T-cell (primary cell): Measurements from ENCODE around the gene CDKL1. TPM values are rescaled to one million over a fixed set of nuclear protein-coding genes. Genes with fewer than 3 reads are reported as not detected.

Experiments
- ATAC-seq, 4 experiments: fragments of 200-7000 bp in 3 of 4; fragments of 150-1000 bp in 1 of 4; cut with Tn5 transposase; replicated peaks in 1 of 4; 1 replicate in 3 of 4; 2 replicates in 1 of 4; pipeline ENCODE4 v1.10.0; 2021; ENCODE audit warnings: moderate library complexity in 3 of 4, mild to moderate bottlenecking in 2 of 4, moderate number of reproducible peaks in 1 of 4
- CTCF ChIA-PET, 2 donors: fragments of 300-600 bp; sonication (Branson Sonifier 250); formaldehyde crosslinking; loops; one replicate each; lab custom pipeline; 2022; ENCODE audit warnings: antibody characterized with exemption in 2 of 2; lab: Charles Lee
- POLR2A ChIA-PET, 2 donors: fragments of 300-600 bp; sonication (Branson Sonifier 250); formaldehyde crosslinking; loops; one replicate each; lab custom pipeline; 2022; ENCODE audit warnings: antibody characterized with exemption in 2 of 2; lab: Charles Lee
- DNase-seq, 35 experiments: peaks; one replicate each; pipeline versions ENCODE4 v3.0.0 to v3.0.0-alpha.2; 2013 to 2023
- H3K27ac ChIP-seq: one replicate; pipeline ENCODE4 v1.5.1; 2013; ENCODE audit warnings: low read length
- H3K27me3 ChIP-seq, 2 experiments: replicated peaks in 1 of 2; 1 replicate in 1 of 2; 2 replicates in 1 of 2; pipeline versions ENCODE4 v1.6.1 to v1.7.0; 2013; ENCODE audit warnings: low read length in 1 of 2, mixed read lengths in 1 of 2; ENCODE audit not compliant: control insufficient read depth in 2 of 2, insufficient read depth in 2 of 2; ENCODE audit errors: extremely low read depth in 1 of 2
- H3K36me3 ChIP-seq, 2 donors: 1 replicate in 1 of 2; 2 replicates in 1 of 2; pipeline versions ENCODE4 v1.6.1 to v1.7.0; 2013; ENCODE audit warnings: low read length in 1 of 2; ENCODE audit not compliant: control insufficient read depth in 2 of 2, insufficient read depth in 1 of 2; ENCODE audit errors: extremely low read depth in 1 of 2
- H3K4me1 ChIP-seq, 2 experiments: 1 replicate in 1 of 2; 2 replicates in 1 of 2; pipeline versions ENCODE4 v1.6.1 to v1.7.0; 2013; ENCODE audit warnings: low read length in 2 of 2, mixed read lengths in 1 of 2; ENCODE audit not compliant: insufficient read depth in 2 of 2, control insufficient read depth in 1 of 2; ENCODE audit errors: extremely low read depth in 1 of 2
- H3K4me3 ChIP-seq, 2 donors: 1 replicate in 1 of 2; 2 replicates in 1 of 2; pipeline versions ENCODE4 v1.5.1 to v1.7.0; 2013; ENCODE audit warnings: mild to moderate bottlenecking in 2 of 2, low read length in 1 of 2, moderate library complexity in 1 of 2; ENCODE audit not compliant: control insufficient read depth in 1 of 2; ENCODE audit errors: extremely low read depth in 1 of 2
- H3K9me3 ChIP-seq: 2 replicates; pipeline ENCODE4 v1.7.0; 2013
- H3K27ac Mint-ChIP-seq, 2 donors: one replicate each; pipeline ENCODE4 v1.8.0; 2020 to 2021; ENCODE audit warnings: mild to moderate bottlenecking in 2 of 2, mixed read lengths in 2 of 2
- H3K27me3 Mint-ChIP-seq, 2 donors: one replicate each; pipeline ENCODE4 v1.8.0; 2021 to 2022; ENCODE audit warnings: mixed read lengths in 2 of 2
- H3K36me3 Mint-ChIP-seq: one replicate; pipeline ENCODE4 v1.8.0; 2021; ENCODE audit warnings: mixed read lengths
- H3K4me1 Mint-ChIP-seq, 3 donors: one replicate each; pipeline ENCODE4 v1.8.0; 2020 to 2022; ENCODE audit warnings: mixed read lengths in 3 of 3, mild to moderate bottlenecking in 1 of 3
- H3K4me3 Mint-ChIP-seq, 3 donors: one replicate each; pipeline ENCODE4 v1.8.0; 2020 to 2022; ENCODE audit warnings: mild to moderate bottlenecking in 3 of 3, mixed read lengths in 3 of 3, moderate library complexity in 3 of 3
- H3K9me3 Mint-ChIP-seq, 3 donors: one replicate each; pipeline ENCODE4 v1.8.0; 2020 to 2022; ENCODE audit warnings: mixed read lengths in 3 of 3
- WGBS: methylation state at CpG from one replicate; pipeline ENCODE4 v1.1.5; 2013; ENCODE audit warnings: missing lambda C conversion rate; ENCODE audit not compliant: insufficient coverage; 5-methylcytosine and 5-hydroxymethylcytosine counted together
- total RNA-seq, 35 experiments: library from RNA in 6 of 35; stranded (reverse) in 6 of 35; fragments of 120-200 nt in 1 of 35; gene quantifications; one replicate each; pipeline versions ENCODE4 v1.2.1 to v1.2.4 and lab custom pipeline; 2013 to 2026

CDKL1 gene
- total RNA-seq, 5 donors from 2014 or later (not counting 1 experiment from before 2014, with no cell fraction given): 4.6 to 7.7 (median 5.8) TPM

DNA sequence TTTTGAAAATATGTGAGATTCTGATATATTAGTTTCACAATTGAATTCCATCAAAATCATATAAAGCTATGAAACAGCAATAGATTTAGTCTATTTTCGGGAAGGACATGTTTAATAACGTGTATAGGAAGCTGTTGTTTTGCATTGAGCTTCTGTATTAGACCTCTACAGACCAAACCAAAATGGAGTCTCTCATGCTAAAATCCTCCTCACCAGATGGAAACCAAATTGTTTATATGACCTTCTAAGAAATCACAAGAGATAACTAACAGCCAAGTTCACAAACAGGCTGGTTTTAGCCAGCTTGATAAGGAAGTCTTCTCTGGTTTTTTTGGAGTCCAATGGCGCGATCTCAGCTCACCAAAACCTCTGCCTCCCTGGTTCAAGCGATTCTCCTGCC is 108.5 kb downstream of the CDKL1 start:
- Histone ChIP-seq H3K4me3 (no peak overlapping the region), H3K27me3 (no peaks in the 10 kb centered on the region), H3K27ac (no peak overlapping the region), H3K36me3 (peaks cover 2 to 6% of the 10 kb centered on the region in 2 donors), H3K4me1 (no peaks in the 10 kb centered on the region), H3K9me3 (no peaks in the 10 kb centered on the region)
- Mint-ChIP-seq H3K9me3 (no peaks in the 10 kb centered on the region), H3K4me1 (no peaks in the 10 kb centered on the region), H3K4me3 (no peak overlapping the region), H3K36me3 (peaks cover 12% of the 10 kb centered on the region), H3K27ac (no peak overlapping the region), H3K27me3 (no peaks in the 10 kb centered on the region)
- no peak for DNase-seq
- no CpG with 5 or more reads among the region's 5 CpGs for WGBS
- CTCF ChIA-PET: interaction anchor here in 1 of 2 donors (0.5 kb wide), 1 partner anchor 29 kb away, joined by 3 read pairs; no protein-coding TSS in a partner anchor
- ATAC-seq: no peak
- POLR2A ChIA-PET: interaction anchor here in 1 of 2 donors (0.5 kb wide), 1 partner anchor 9 kb away, joined by 3 read pairs; no protein-coding TSS in a partner anchor

DNA sequence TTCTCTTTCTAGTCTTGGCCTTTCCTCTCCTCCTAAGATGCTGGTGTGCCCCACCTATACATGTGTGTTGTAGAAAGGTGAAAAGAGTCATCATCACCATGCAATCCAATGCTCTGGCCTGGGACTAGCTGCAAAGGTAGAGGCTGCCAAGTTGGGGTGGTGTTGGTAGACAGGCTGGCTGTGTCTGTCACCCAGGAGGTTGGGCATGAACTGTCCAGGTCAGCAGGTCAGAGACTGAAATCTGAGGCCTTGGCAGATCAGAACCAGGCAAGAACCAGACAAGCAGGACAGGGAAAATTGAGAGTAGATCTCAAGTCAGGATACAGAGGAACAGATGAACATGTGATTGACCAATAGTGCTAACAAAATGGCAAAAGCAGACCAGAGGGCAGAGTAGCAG is 110.8 kb downstream of the CDKL1 start:
- Mint-ChIP-seq H3K27me3 (no peaks in the 10 kb centered on the region), H3K4me3 (no peak overlapping the region), H3K4me1 (no peaks in the 10 kb centered on the region), H3K36me3 (peaks cover 13% of the 10 kb centered on the region), H3K27ac (no peak overlapping the region), H3K9me3 (no peaks in the 10 kb centered on the region)
- no peaks in the 10 kb centered on the region for H3K27me3 ChIP-seq
- DNase-seq: no peak
- H3K36me3 ChIP-seq: peaks cover 0 to 2% of the 10 kb centered on the region in 2 donors
- ATAC-seq: no peak
- no peaks in the 10 kb centered on the region for H3K9me3 ChIP-seq
- CTCF ChIA-PET: no interaction called here
- no peak overlapping the region for H3K27ac ChIP-seq
- no peaks in the 10 kb centered on the region for H3K4me1 ChIP-seq
- POLR2A ChIA-PET: no interaction called here
- no peak overlapping the region for H3K4me3 ChIP-seq

Other genes starting within 250 kb of the CDKL1 start
- gene SOS2, start 165.3 kb downstream of the CDKL1 start, total RNA-seq: 10 to 100 TPM; 37.1 to 44.6 (median 40.2) TPM
- 1 to 10 TPM; 3.9 to 6.3 (median 4.4) TPM for gene L2HGDH, start 84.7 kb downstream of the CDKL1 start, total RNA-seq
- gene DMAC2L, start 84.6 kb downstream of the CDKL1 start, total RNA-seq: 10 to 100 TPM; 14.9 to 20.5 (median 19.0) TPM
- 10 to 100 TPM; 33.5 to 48.2 (median 44.6) TPM for gene MAP4K5, start 135.7 kb upstream of the CDKL1 start, total RNA-seq
- gene ATL1, start 163.3 kb upstream of the CDKL1 start, total RNA-seq: 1 to 10 TPM; 1.2 to 3.2 (median 2.1) TPM